CD4-positive, CD25-positive, alpha-beta regulatory T cell (primary cell): Measurements from ENCODE around the gene PPP1R13B. TPM values are rescaled to one million over a fixed set of nuclear protein-coding genes. Genes with fewer than 3 reads are reported as not detected.
A peak's percentile ranks its signal among the peaks of the same experiment; 100 is the strongest.

ENCODE experiments used
- ATAC-seq, 2 donors: fragments of 150-1000 bp; cut with Tn5 transposase; one replicate each; pipeline ENCODE4 v1.10.0; 2021; ENCODE audit warnings: low read depth in 2 of 2, moderate number of reproducible peaks in 2 of 2, moderate library complexity in 1 of 2
- DNase-seq, 3 donors: peaks; one replicate each; pipeline versions ENCODE4 v3.0.0 to v3.0.0-alpha.2; 2012 to 2022; ENCODE audit warnings: mixed read lengths in 1 of 3
- H3K27ac ChIP-seq: one replicate; pipeline ENCODE4 v1.7.0; 2013; ENCODE audit warnings: mild to moderate bottlenecking, low read length; ENCODE audit not compliant: insufficient read depth, poor library complexity, severe bottlenecking
- H3K27me3 ChIP-seq: one replicate; pipeline ENCODE4 v1.7.0; 2013; ENCODE audit warnings: low read length; ENCODE audit not compliant: control insufficient read depth, insufficient read depth
- H3K36me3 ChIP-seq: one replicate; pipeline ENCODE4 v1.7.0; 2013; ENCODE audit warnings: mild to moderate bottlenecking, low read length, moderate library complexity; ENCODE audit not compliant: control insufficient read depth, insufficient read depth
- H3K4me1 ChIP-seq: 2 replicates; pipeline ENCODE4 v1.7.0; 2013; ENCODE audit warnings: mild to moderate bottlenecking, low read length; ENCODE audit not compliant: insufficient read depth, control insufficient read depth, poor library complexity, severe bottlenecking
- H3K4me3 ChIP-seq: one replicate; pipeline ENCODE4 v1.7.0; 2013; ENCODE audit warnings: low read depth, mild to moderate bottlenecking, low read length, moderate library complexity
- H3K9me3 ChIP-seq, 2 experiments: 1 replicate in 1 of 2; 2 replicates in 1 of 2; pipeline ENCODE4 v1.7.0; 2013; ENCODE audit warnings: low read length in 2 of 2, mild to moderate bottlenecking in 1 of 2, moderate library complexity in 1 of 2; ENCODE audit not compliant: control insufficient read depth in 2 of 2
- H3K27ac Mint-ChIP-seq, 3 donors: one replicate each; pipeline ENCODE4 v1.8.0; 2020 to 2022; ENCODE audit warnings: mild to moderate bottlenecking in 3 of 3, mixed read lengths in 3 of 3, moderate library complexity in 2 of 3
- H3K27me3 Mint-ChIP-seq: one replicate; pipeline ENCODE4 v1.8.0; 2022; ENCODE audit warnings: mild to moderate bottlenecking, mixed read lengths
- H3K36me3 Mint-ChIP-seq: one replicate; pipeline ENCODE4 v1.8.0; 2020; ENCODE audit warnings: mixed read lengths
- H3K4me1 Mint-ChIP-seq, 4 donors: one replicate each; pipeline ENCODE4 v1.8.0; 2020 to 2022; ENCODE audit warnings: mixed read lengths in 4 of 4, mild to moderate bottlenecking in 1 of 4
- H3K4me3 Mint-ChIP-seq, 4 donors: one replicate each; pipeline ENCODE4 v1.8.0; 2020 to 2022; ENCODE audit warnings: mild to moderate bottlenecking in 4 of 4, mixed read lengths in 4 of 4, moderate library complexity in 3 of 4
- H3K9me3 Mint-ChIP-seq, 7 donors: one replicate each; pipeline ENCODE4 v1.8.0; 2020 to 2022; ENCODE audit warnings: mixed read lengths in 7 of 7, mild to moderate bottlenecking in 3 of 7, moderate library complexity in 2 of 7
- polyA plus RNA-seq, 4 donors: library from polyadenylated mRNA; unstranded; fragments of 300-500 nt; fragmentation: Illumina TruSeq; gene quantifications; one replicate each; pipeline ENCODE4 v1.2.3, GENCODE V29; 2021
- total RNA-seq: library from RNA; stranded (reverse); gene quantifications from one replicate; pipeline ENCODE4 v1.2.3, GENCODE V29; 2022

Gene PPP1R13B
- total and polyA plus RNA-seq, 5 donors from 2014 or later = 1.5 to 21.5 (median 3.0) TPM

GRCh38 chr14:103730490-103731035 is 116.8 kb downstream of the PPP1R13B start:
- Mint-ChIP-seq H3K4me1 (no peaks in the 10 kb centered on the region), H3K27ac (peak overlapping the region in 1 of 3 donors; percentile 32), H3K27me3 (no peaks in the 10 kb centered on the region), H3K9me3 (no peaks in the 10 kb centered on the region), H3K4me3 (no peak overlapping the region), H3K36me3 (peaks cover 30% of the 10 kb centered on the region)
- DNase-seq (no peak), ATAC-seq (no peak)
- no peaks in the 10 kb centered on the region for H3K27me3 ChIP-seq
- H3K36me3 ChIP-seq = peaks cover 28% of the 10 kb centered on the region
- H3K4me1 ChIP-seq = no peaks in the 10 kb centered on the region
- H3K4me3 ChIP-seq = no peak overlapping the region
- H3K9me3 ChIP-seq = no peaks in the 10 kb centered on the region
- H3K27ac ChIP-seq = no peak overlapping the region

GRCh38 chr14:103729496-103730448 is 117.6 kb downstream of the PPP1R13B start:
- Histone ChIP-seq H3K27me3 (no peaks in the 10 kb centered on the region), H3K27ac (no peak overlapping the region), H3K9me3 (no peaks in the 10 kb centered on the region), H3K36me3 (peaks cover 28% of the 10 kb centered on the region), H3K4me1 (no peaks in the 10 kb centered on the region), H3K4me3 (no peak overlapping the region)
- Mint-ChIP-seq H3K4me1 (no peaks in the 10 kb centered on the region), H3K36me3 (peaks cover 30% of the 10 kb centered on the region), H3K9me3 (no peaks in the 10 kb centered on the region), H3K4me3 (no peak overlapping the region), H3K27me3 (no peaks in the 10 kb centered on the region), H3K27ac (no peak overlapping the region)
- ATAC-seq (no peak), DNase-seq (no peak)

GRCh38 chr14:103728721-103729120 is 118.7 kb downstream of the PPP1R13B start:
- Histone ChIP-seq H3K9me3 (no peaks in the 10 kb centered on the region), H3K27me3 (no peaks in the 10 kb centered on the region), H3K27ac (no peak overlapping the region), H3K4me1 (no peaks in the 10 kb centered on the region), H3K36me3 (peaks cover 28% of the 10 kb centered on the region), H3K4me3 (no peak overlapping the region)
- Mint-ChIP-seq H3K4me1 (no peaks in the 10 kb centered on the region), H3K27ac (peak overlapping the region in 1 of 3 donors; percentile 40), H3K36me3 (peaks cover 24% of the 10 kb centered on the region), H3K4me3 (no peak overlapping the region), H3K27me3 (no peaks in the 10 kb centered on the region), H3K9me3 (no peaks in the 10 kb centered on the region)
- no peak for ATAC-seq
- DNase-seq = no peak

GRCh38 chr14:103728141-103728540 is 119.2 kb downstream of the PPP1R13B start:
- no peaks in the 10 kb centered on the region for H3K9me3 Mint-ChIP-seq
- H3K27ac ChIP-seq = no peak overlapping the region
- no peak for ATAC-seq
- H3K4me1 Mint-ChIP-seq = no peaks in the 10 kb centered on the region
- H3K4me3 Mint-ChIP-seq = no peak overlapping the region
- no peak overlapping the region for H3K27ac Mint-ChIP-seq
- H3K4me3 ChIP-seq = no peak overlapping the region
- no peaks in the 10 kb centered on the region for H3K4me1 ChIP-seq
- peaks cover 22% of the 10 kb centered on the region for H3K36me3 ChIP-seq
- no peak for DNase-seq
- H3K27me3 ChIP-seq = no peaks in the 10 kb centered on the region
- H3K9me3 ChIP-seq = no peaks in the 10 kb centered on the region
- H3K36me3 Mint-ChIP-seq = peaks cover 19% of the 10 kb centered on the region
- H3K27me3 Mint-ChIP-seq = no peaks in the 10 kb centered on the region

GRCh38 chr14:103727313-103727980 is 119.9 kb downstream of the PPP1R13B start:
- peaks cover 16% of the 10 kb centered on the region for H3K36me3 ChIP-seq
- H3K36me3 Mint-ChIP-seq = peaks cover 15% of the 10 kb centered on the region
- H3K4me3 ChIP-seq = no peak overlapping the region
- H3K27ac ChIP-seq = no peak overlapping the region
- ATAC-seq (no peak), DNase-seq (no peak)
- H3K4me3 Mint-ChIP-seq = no peak overlapping the region
- no peak overlapping the region for H3K27ac Mint-ChIP-seq
- H3K9me3 Mint-ChIP-seq = no peaks in the 10 kb centered on the region
- H3K9me3 ChIP-seq = no peaks in the 10 kb centered on the region
- no peaks in the 10 kb centered on the region for H3K27me3 Mint-ChIP-seq
- H3K27me3 ChIP-seq = no peaks in the 10 kb centered on the region
- no peaks in the 10 kb centered on the region for H3K4me1 Mint-ChIP-seq
- H3K4me1 ChIP-seq = no peaks in the 10 kb centered on the region

- no peak overlapping the region for H3K4me3 Mint-ChIP-seq
- Histone ChIP-seq H3K27me3 (no peaks in the 10 kb centered on the region), H3K4me1 (no peaks in the 10 kb centered on the region), H3K9me3 (no peaks in the 10 kb centered on the region), H3K4me3 (no peak overlapping the region), H3K27ac (no peak overlapping the region), H3K36me3 (peaks cover 16% of the 10 kb centered on the region)
- DNase-seq = no peak
- H3K27me3 Mint-ChIP-seq = no peaks in the 10 kb centered on the region
- peaks cover 0 to 6% (median 0%) of the 10 kb centered on the region in 4 donors for H3K4me1 Mint-ChIP-seq
- no peak overlapping the region for H3K27ac Mint-ChIP-seq
- H3K9me3 Mint-ChIP-seq = no peaks in the 10 kb centered on the region
- H3K36me3 Mint-ChIP-seq = peaks cover 15% of the 10 kb centered on the region
- no peak for ATAC-seq
Measured at GRCh38 chr14:103726474-103726873, 120.9 kb downstream of the PPP1R13B start.

- peaks cover 16% of the 10 kb centered on the region for H3K36me3 ChIP-seq
- H3K27me3 ChIP-seq = no peaks in the 10 kb centered on the region
- no peaks in the 10 kb centered on the region for H3K4me1 ChIP-seq
- H3K9me3 ChIP-seq = no peaks in the 10 kb centered on the region
- Mint-ChIP-seq H3K4me3 (no peak overlapping the region), H3K36me3 (peaks cover 15% of the 10 kb centered on the region), H3K9me3 (no peaks in the 10 kb centered on the region), H3K27ac (no peak overlapping the region), H3K4me1 (peaks cover 0 to 6% (median 0%) of the 10 kb centered on the region in 4 donors), H3K27me3 (no peaks in the 10 kb centered on the region)
- DNase-seq = no peak
- H3K4me3 ChIP-seq = no peak overlapping the region
- no peak for ATAC-seq
- no peak overlapping the region for H3K27ac ChIP-seq
Measured at GRCh38 chr14:103725739-103726395, 121.5 kb downstream of the PPP1R13B start.
